ENCODE results near the gene C1orf94.

GRCh38 chr1:34231441-34231840 lies 54.7 kb downstream of the C1orf94 start:
- no peak for TF ChIP-seq EZH2 (IDR thresholded peaks at IDR 0.05; ENCODE audit: insufficient read depth, poor library complexity, severe bottlenecking)
- TF ChIP-seq EZH2phosphoT487 (IDR thresholded peaks at IDR 0.05; ENCODE audit: insufficient read depth, low read depth): no peak

Measured in GM23248 (cell line).